SK-N-SH (cell line): Measurements from ENCODE around the gene KRT32. TPM values are rescaled to one million over a fixed set of nuclear protein-coding genes. Genes with fewer than 3 reads are reported as not detected.

Experiments used
- CTCF ChIA-PET: fragments of 300-600, 350-600 bp; formaldehyde crosslinking; extraction: SDS; loops from one replicate; lab custom pipeline; 2021; lab: Yijun Ruan, JAX
- POLR2A ChIA-PET: fragments of 350-600 bp; sonication (Branson Sonifier 250); formaldehyde crosslinking; extraction: SDS; loops from one replicate; lab custom pipeline; 2020; ENCODE audit warnings: antibody characterized with exemption, inconsistent platforms; lab: Yijun Ruan, JAX
- DNase-seq: peaks from one replicate; pipeline ENCODE4 v3.0.0; 2012
- H2AFZ ChIP-seq: fragments of 200-600 bp; sonication (generic); 2 replicates; pipeline ENCODE4 v1.8.1; 2016; ENCODE audit warnings: antibody characterized with exemption, mild to moderate bottlenecking, low read depth
- H3F3A ChIP-seq: fragments of 200-600 bp; sonication (generic); replicated peaks from 2 replicates; pipeline ENCODE3; 2016; ENCODE audit warnings: antibody characterized with exemption, mild to moderate bottlenecking; ENCODE audit not compliant: insufficient read depth
- H3K27ac ChIP-seq, 2 experiments: fragments of 200-500 bp in 1 of 2; fragments of 200-600 bp in 1 of 2; sonication (Bioruptor generic) in 1 of 2; sonication (generic), shearing (Covaris generic) in 1 of 2; 2 replicates each; pipeline versions ENCODE4 v1.5.1 to v1.6.1; 2014 to 2016; ENCODE audit warnings: low read depth in 2 of 2, inconsistent platforms in 1 of 2, low read length in 1 of 2, mild to moderate bottlenecking in 1 of 2, mixed read lengths in 1 of 2
- H3K27me3 ChIP-seq: fragments of 200-600 bp; sonication (generic), shearing (Covaris generic); 2 replicates; pipeline ENCODE4 v1.6.1; 2016; ENCODE audit warnings: mixed run types; ENCODE audit not compliant: insufficient read depth
- H3K36me3 ChIP-seq, 2 experiments: fragments of 200-500 bp in 1 of 2; fragments of 200-600 bp in 1 of 2; sonication (Bioruptor generic) in 1 of 2; sonication (generic) in 1 of 2; replicated peaks in 1 of 2; 2 replicates each; pipeline versions ENCODE3 to v1.5.1; 2014 to 2016; ENCODE audit warnings: low read length in 1 of 2, mild to moderate bottlenecking in 1 of 2; ENCODE audit not compliant: insufficient read depth in 2 of 2, control insufficient read depth in 1 of 2
- H3K4me1 ChIP-seq, 2 experiments: fragments of 200-500 bp in 1 of 2; fragments of 200-600 bp in 1 of 2; sonication (Bioruptor generic) in 1 of 2; sonication (generic), shearing (Covaris generic) in 1 of 2; 2 replicates each; pipeline versions ENCODE4 v1.5.1 to v1.6.1; 2014 to 2016; ENCODE audit warnings: low read depth in 1 of 2, low read length in 1 of 2, mixed run types in 1 of 2; ENCODE audit not compliant: insufficient read depth in 2 of 2, control insufficient read depth in 1 of 2
- H3K4me2 ChIP-seq: fragments of 200-600 bp; sonication (generic), shearing (Covaris generic); 2 replicates; pipeline ENCODE4 v1.6.1; 2017; ENCODE audit warnings: mixed run types
- H3K4me3 ChIP-seq, 2 experiments: fragments of 200-500 bp in 1 of 2; fragments of 200-600 bp in 1 of 2; sonication (Bioruptor generic) in 1 of 2; sonication (generic), shearing (Covaris generic) in 1 of 2; 2 replicates each; pipeline versions ENCODE4 v1.5.1 to v1.8.1; 2014 to 2016; ENCODE audit warnings: low read depth in 2 of 2, inconsistent platforms in 1 of 2, low read length in 1 of 2, mild to moderate bottlenecking in 1 of 2, mixed read lengths in 1 of 2, moderate library complexity in 1 of 2
- H3K79me2 ChIP-seq: fragments of 200-600 bp; sonication (generic); 2 replicates; pipeline ENCODE4 v1.8.1; 2017; ENCODE audit warnings: mild to moderate bottlenecking; ENCODE audit not compliant: insufficient read depth
- H3K9ac ChIP-seq: fragments of 200-600 bp; sonication (generic); 2 replicates; pipeline ENCODE4 v1.6.1; 2017; ENCODE audit warnings: mixed run types
- H3K9me2 ChIP-seq: fragments of 200-600 bp; sonication (generic); 2 replicates; pipeline ENCODE4 v1.6.1; 2017; ENCODE audit warnings: mixed run types
- H3K9me3 ChIP-seq: fragments of 200-600 bp; sonication (generic); 2 replicates; pipeline ENCODE4 v1.6.1; 2017; ENCODE audit warnings: mixed run types, mild to moderate bottlenecking, moderate library complexity
- H4K20me1 ChIP-seq: fragments of 200-600 bp; sonication (generic); 2 replicates; pipeline ENCODE4 v1.6.1; 2017; ENCODE audit warnings: mild to moderate bottlenecking, mixed run types; ENCODE audit not compliant: insufficient read depth
- CHD2 ChIP-seq: fragments of 150-350 bp; IDR thresholded peaks from 2 replicates; pipeline ENCODE4 v1.6.1; 2018; ENCODE audit warnings: low read length; ENCODE audit not compliant: partially characterized antibody
- FOXJ3 ChIP-seq: sonication (generic); formaldehyde crosslinking; IDR thresholded peaks from 2 replicates; pipeline ENCODE4 v1.5.1; 2020; ENCODE audit warnings: mild to moderate bottlenecking, missing genetic modification reagents
- FOXM1 ChIP-seq: IDR thresholded peaks from 2 replicates; pipeline ENCODE4 v1.4.0; 2012; ENCODE audit warnings: low read depth, mild to moderate bottlenecking
- GABPA ChIP-seq: IDR thresholded peaks from 2 replicates; pipeline ENCODE4 v1.4.0; 2012; ENCODE audit warnings: low read depth, mild to moderate bottlenecking
- GATA2 ChIP-seq: sonication (generic); formaldehyde crosslinking; IDR thresholded peaks from 2 replicates; pipeline ENCODE4 v1.5.0; 2020; ENCODE audit warnings: mild to moderate bottlenecking, missing genetic modification reagents
- IRF3 ChIP-seq: fragments of 150-350 bp; IDR thresholded peaks from 2 replicates; pipeline ENCODE4 v1.6.1; 2016; ENCODE audit warnings: mild to moderate bottlenecking, low read depth, low read length
- JUND ChIP-seq: IDR thresholded peaks from 2 replicates; pipeline ENCODE4 v1.4.0; 2012
- MXI1 ChIP-seq: IDR thresholded peaks from 2 replicates; pipeline ENCODE4 v1.6.1; 2012; ENCODE audit warnings: mild to moderate bottlenecking, low read depth, low read length, improper control_type of control experiment
- PBX3 ChIP-seq: IDR thresholded peaks from 2 replicates; pipeline ENCODE4; 2012
- RXRA ChIP-seq: IDR thresholded peaks from 2 replicates; pipeline ENCODE4 v1.4.0; 2012; ENCODE audit warnings: low read depth, mild to moderate bottlenecking, borderline replicate concordance
- USF1 ChIP-seq: IDR thresholded peaks from 2 replicates; pipeline ENCODE4 v1.4.0; 2012; ENCODE audit warnings: low read depth, borderline replicate concordance
- ZBTB33 ChIP-seq: IDR thresholded peaks from 2 replicates; pipeline ENCODE4 v1.4.0; 2012; ENCODE audit warnings: low read depth, borderline replicate concordance
- WGBS: methylation state at CpG from one replicate; pipeline ENCODE4 v1.1.6; 2017; ENCODE audit warnings: low lambda C conversion rate; 5-methylcytosine and 5-hydroxymethylcytosine counted together
- polyA plus RNA-seq, 3 experiments: library from polyadenylated mRNA; depleted of rRNA; stranded (reverse); fragments of >200 nt; gene quantifications; 2 replicates each; pipeline ENCODE4 v1.2.3, GENCODE V29; 2012

The KRT32 gene
- polyA plus RNA-seq, 1 of the 3 experiments (the other 2 are of a cell fraction): not detected

GRCh38 chr17:41504246-41504977 lies 37.2 kb upstream of the KRT32 start:
- no peaks in the 10 kb centered on the region for H3K79me2 ChIP-seq

More at GRCh38 chr17:41504246-41504977, 37.2 kb upstream of the KRT32 start:
- ChIA-PET POLR2A (no interaction called here), CTCF (interaction anchor here (0.8 to 6.3 kb wide), 3 partner anchors 11 to 45 kb away, joined by 3 to 48 read pairs (median 9); no protein-coding TSS in a partner anchor)
- H3K9me3 ChIP-seq: no peaks in the 10 kb centered on the region
- no peak overlapping the region for H3K9ac ChIP-seq
- H3K4me2 ChIP-seq: no peak overlapping the region
- H4K20me1 ChIP-seq: no peaks in the 10 kb centered on the region
- H3K27me3 ChIP-seq: no peaks in the 10 kb centered on the region
- H2AFZ ChIP-seq: no peak overlapping the region
- H3K27ac ChIP-seq: no peak overlapping the region
- no peak for TF ChIP-seq PBX3
- no peak for TF ChIP-seq CHD2
- no peak for TF ChIP-seq MXI1
- no peak for TF ChIP-seq JUND
- TF ChIP-seq IRF3: no peak
- no peak for TF ChIP-seq GABPA
- TF ChIP-seq GATA2 (CRISPR knock-in tag): no peak
- TF ChIP-seq ZBTB33: no peak
- no peak for TF ChIP-seq FOXM1
- no peak for TF ChIP-seq RXRA
- TF ChIP-seq FOXJ3 (CRISPR knock-in tag): no peak
- TF ChIP-seq USF1: no peak
- WGBS: 76% methylated on average over 8 of the region's 8 CpGs
- H3K9me2 ChIP-seq: no peaks in the 10 kb centered on the region
- no peaks in the 10 kb centered on the region for H3K36me3 ChIP-seq
- peaks cover 4% of the 10 kb centered on the region for H3F3A ChIP-seq
- H3K4me1 ChIP-seq: peaks cover 7 to 14% of the 10 kb centered on the region in 2 experiments; a peak in 3 of 4 replicates
- DNase-seq: no peak
- H3K4me3 ChIP-seq: no peak overlapping the region
